Esophagus muscularis mucosa (tissue), 4 donors: ENCODE data around the gene ATPAF2. TPM values are rescaled to one million over a fixed set of nuclear protein-coding genes. Genes with fewer than 3 reads are reported as not detected.

ENCODE experiments used
- DNase-seq: peaks from one replicate; pipeline ENCODE4 v3.0.0-alpha.2; 2017; ENCODE audit errors: extremely low spot score
- H3K27ac ChIP-seq, 4 donors: fragments of 200-600 bp; sonication (generic); replicated peaks in 1 of 4; 1 replicate in 3 of 4; 2 replicates in 1 of 4; pipeline ENCODE4 v1.5.1; 2016 to 2019; ENCODE audit warnings: mild to moderate bottlenecking in 1 of 4
- H3K27me3 ChIP-seq, 4 donors: fragments of 200-600 bp; sonication (generic); one replicate each; pipeline versions ENCODE4 v1.5.1 to v1.6.0; 2016 to 2019
- H3K36me3 ChIP-seq, 4 donors: fragments of 200-600 bp; sonication (generic); one replicate each; pipeline ENCODE4 v1.5.1; 2016 to 2019
- H3K4me1 ChIP-seq, 4 donors: fragments of 200-600 bp; sonication (generic); one replicate each; pipeline ENCODE4 v1.5.1; 2016 to 2019
- H3K4me3 ChIP-seq, 4 donors: fragments of 200-600 bp; sonication (generic); 1 replicate in 2 of 4; 2 replicates in 2 of 4; pipeline ENCODE4 v1.5.1; 2016 to 2019; ENCODE audit warnings: mild to moderate bottlenecking in 4 of 4, moderate library complexity in 1 of 4
- H3K9me3 ChIP-seq, 4 donors: fragments of 200-600 bp; sonication (generic); 1 replicate in 3 of 4; 2 replicates in 1 of 4; pipeline ENCODE4 v1.5.1; 2016 to 2019
- EP300 ChIP-seq: sonication (generic); formaldehyde crosslinking; IDR thresholded peaks from one replicate; pipeline ENCODE4 v1.6.1; 2017; ENCODE audit warnings: antibody characterized with exemption
- POLR2A ChIP-seq: fragments of 450-650 bp; IDR thresholded peaks from one replicate; pipeline ENCODE4 v1.6.1; 2017; ENCODE audit warnings: antibody characterized with exemption, moderate library complexity, mild to moderate bottlenecking, low read depth
- POLR2AphosphoS5 ChIP-seq, 2 donors: sonication (generic); formaldehyde crosslinking; IDR thresholded peaks; one replicate each; pipeline ENCODE4 v1.6.1; 2017; ENCODE audit warnings: antibody characterized with exemption in 2 of 2
- WGBS: methylation state at CpG from one replicate; pipeline ENCODE4 v1.1.5; 2018; 5-methylcytosine and 5-hydroxymethylcytosine counted together
- intact Hi-C: fragments of 100-400 bp; cut with DNase I; formaldehyde crosslinking; loops from one replicate; pipeline ENCODE4 v1.15.1; 2023
- total RNA-seq, 4 donors: library from RNA; depleted of rRNA; stranded (reverse); fragments of >200 nt; gene quantifications; one replicate each; pipeline versions ENCODE4 v1.1.0 to v1.2.1, GENCODE V29; 2016
- TF ChIP-seq, protein P1 (sequence below), 3 experiments: fragments of 200-600 bp in 2 of 3; fragments of 450-650 bp in 1 of 3; sonication (generic) in 2 of 3; IDR thresholded peaks; one replicate each; pipeline ENCODE4 v1.5.1; 2017 to 2019; ENCODE audit warnings: antibody characterized with exemption in 3 of 3, mild to moderate bottlenecking in 2 of 3, moderate library complexity in 1 of 3

ATPAF2 gene
- total RNA-seq, 4 donors from 2014 or later: 10.4 to 26.1 (median 12.3) TPM

DNA sequence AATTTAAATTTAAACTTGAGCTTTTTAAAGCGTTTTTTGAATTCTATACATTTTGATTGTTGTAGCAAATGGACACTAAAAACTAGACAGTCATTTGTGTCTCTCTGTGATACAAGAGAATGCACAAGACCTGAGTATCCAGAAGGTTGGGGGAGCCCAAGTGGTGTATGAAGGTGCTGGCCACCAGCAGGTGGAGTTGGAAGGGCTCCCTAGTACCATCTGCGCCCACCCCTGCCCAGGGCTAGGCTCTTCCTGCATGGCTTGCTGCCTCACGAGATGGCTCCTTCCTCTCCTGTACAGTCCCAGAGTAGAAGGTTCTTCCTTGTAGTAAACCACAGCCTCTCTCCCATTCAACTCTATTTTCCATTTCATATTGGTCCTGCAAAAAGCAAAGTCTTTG lies 17.2 kb upstream of the ATPAF2 start:
- TF ChIP-seq, protein P1, sequence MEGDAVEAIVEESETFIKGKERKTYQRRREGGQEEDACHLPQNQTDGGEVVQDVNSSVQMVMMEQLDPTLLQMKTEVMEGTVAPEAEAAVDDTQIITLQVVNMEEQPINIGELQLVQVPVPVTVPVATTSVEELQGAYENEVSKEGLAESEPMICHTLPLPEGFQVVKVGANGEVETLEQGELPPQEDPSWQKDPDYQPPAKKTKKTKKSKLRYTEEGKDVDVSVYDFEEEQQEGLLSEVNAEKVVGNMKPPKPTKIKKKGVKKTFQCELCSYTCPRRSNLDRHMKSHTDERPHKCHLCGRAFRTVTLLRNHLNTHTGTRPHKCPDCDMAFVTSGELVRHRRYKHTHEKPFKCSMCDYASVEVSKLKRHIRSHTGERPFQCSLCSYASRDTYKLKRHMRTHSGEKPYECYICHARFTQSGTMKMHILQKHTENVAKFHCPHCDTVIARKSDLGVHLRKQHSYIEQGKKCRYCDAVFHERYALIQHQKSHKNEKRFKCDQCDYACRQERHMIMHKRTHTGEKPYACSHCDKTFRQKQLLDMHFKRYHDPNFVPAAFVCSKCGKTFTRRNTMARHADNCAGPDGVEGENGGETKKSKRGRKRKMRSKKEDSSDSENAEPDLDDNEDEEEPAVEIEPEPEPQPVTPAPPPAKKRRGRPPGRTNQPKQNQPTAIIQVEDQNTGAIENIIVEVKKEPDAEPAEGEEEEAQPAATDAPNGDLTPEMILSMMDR (IDR thresholded peaks at IDR 0.05): no peak
- TF ChIP-seq EP300 (no peak), POLR2A (no peak), POLR2AphosphoS5 (IDR thresholded peaks at IDR 0.05) (no peak)
- Histone ChIP-seq H3K4me1 (no peaks in the 10 kb centered on the region), H3K36me3 (peaks cover 41 to 88% (median 72%) of the 10 kb centered on the region in 4 donors), H3K4me3 (no peak overlapping the region), H3K27ac (no peak overlapping the region), H3K9me3 (no peaks in the 10 kb centered on the region), H3K27me3 (no peaks in the 10 kb centered on the region)
- intact Hi-C loops: no loop called here
- DNase-seq: no peak
- 84% methylated on average over 3 of the region's 3 CpGs for WGBS

DNA sequence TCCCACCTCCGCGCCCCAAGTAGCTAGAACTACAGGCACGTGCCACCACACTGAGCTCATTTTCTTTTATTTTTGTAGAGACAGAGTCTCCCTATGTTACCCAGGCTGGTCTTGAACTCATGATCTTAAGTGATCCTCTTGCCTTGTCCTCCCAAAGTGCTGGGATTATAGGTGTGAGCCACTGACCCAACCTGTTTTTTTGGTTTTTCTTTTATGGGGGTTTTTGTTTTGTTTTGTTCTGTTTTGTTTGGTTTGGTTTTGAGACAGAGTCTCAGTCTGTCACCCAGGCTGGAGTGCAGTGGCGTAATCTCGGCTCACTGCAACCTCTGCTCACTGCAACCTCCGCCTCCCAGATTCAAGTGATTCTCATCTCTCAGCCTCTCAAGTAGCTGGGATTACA lies 16.6 kb upstream of the ATPAF2 start:
- intact Hi-C loops: no loop called here
- no peak for DNase-seq
- Histone ChIP-seq H3K9me3 (no peaks in the 10 kb centered on the region), H3K36me3 (peaks cover 39 to 83% (median 65%) of the 10 kb centered on the region in 4 donors), H3K4me3 (no peak overlapping the region), H3K27ac (no peak overlapping the region), H3K4me1 (no peaks in the 10 kb centered on the region), H3K27me3 (no peaks in the 10 kb centered on the region)
- TF ChIP-seq EP300 (no peak), POLR2AphosphoS5 (IDR thresholded peaks at IDR 0.05) (no peak), POLR2A (no peak)
- TF ChIP-seq, protein P1 (IDR thresholded peaks at IDR 0.05): no peak
- WGBS: 90% methylated on average over 6 of the region's 6 CpGs

DNA sequence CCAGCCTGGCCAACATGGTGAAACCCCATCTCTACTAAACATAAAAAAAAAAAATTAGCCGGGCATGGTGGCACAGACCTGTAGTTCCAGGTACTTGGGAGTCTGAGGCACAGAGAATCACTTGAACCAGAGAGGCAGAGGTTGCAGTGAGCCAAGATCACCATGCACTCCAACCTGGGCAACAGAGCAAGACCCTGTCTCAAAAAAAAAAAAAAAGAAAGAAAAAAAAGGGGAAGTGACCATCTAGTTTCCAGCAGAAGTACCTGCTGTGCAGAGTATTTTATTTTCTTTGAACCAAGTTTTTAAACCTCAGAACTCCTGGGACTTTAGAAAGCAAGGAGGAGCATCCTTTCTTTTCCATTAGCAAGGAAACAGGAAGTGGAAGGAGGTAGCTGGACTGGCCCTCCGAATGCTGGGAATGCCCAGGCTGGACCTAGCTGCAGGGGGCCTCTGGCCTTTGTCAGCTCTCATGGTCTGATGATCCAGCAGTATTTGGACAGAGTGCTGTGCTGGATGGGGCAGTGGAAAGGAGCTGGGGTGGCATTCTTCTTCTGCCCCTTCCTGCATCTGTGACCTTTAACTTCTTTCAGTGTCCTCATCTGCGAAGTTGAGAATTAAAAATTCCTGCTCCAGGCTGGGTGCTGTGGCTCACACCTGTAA lies 6.9 kb upstream of the ATPAF2 start:
- WGBS: 83% methylated on average over 3 of the region's 3 CpGs
- Histone ChIP-seq H3K4me3 (no peak overlapping the region), H3K9me3 (no peaks in the 10 kb centered on the region), H3K36me3 (peaks cover 11 to 53% (median 34%) of the 10 kb centered on the region in 4 donors), H3K27me3 (no peaks in the 10 kb centered on the region), H3K27ac (no peak overlapping the region), H3K4me1 (peaks cover 8 to 22% (median 16%) of the 10 kb centered on the region in 4 donors)
- DNase-seq: no peak
- intact Hi-C loops: no loop called here
- no peak for TF ChIP-seq POLR2AphosphoS5 (IDR thresholded peaks at IDR 0.05)
- TF ChIP-seq POLR2A: no peak
- TF ChIP-seq, protein P1 (IDR thresholded peaks at IDR 0.05): no peak
- no peak for TF ChIP-seq EP300

DNA sequence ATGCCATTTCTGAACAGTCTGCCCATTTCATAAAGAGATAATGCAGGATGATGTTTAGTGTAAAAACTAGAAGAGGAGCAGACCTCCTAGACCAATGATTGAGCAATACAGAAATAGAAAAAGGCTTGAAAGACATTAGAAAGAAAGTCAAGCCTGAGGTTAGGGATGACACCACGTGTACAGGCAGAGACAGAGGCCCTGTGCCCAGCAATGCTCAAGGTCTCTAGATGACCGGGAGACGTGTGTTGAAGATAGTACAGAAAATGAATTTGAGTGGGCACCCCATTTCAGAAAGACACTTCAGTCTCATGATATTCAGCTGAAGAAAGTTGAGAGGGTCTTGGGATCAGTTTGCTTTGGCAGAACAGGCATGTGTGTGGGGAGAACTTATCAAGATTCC lies 5.6 kb upstream of the ATPAF2 start:
- whole genome bisulfite sequencing: 85% methylated on average over 3 of the region's 3 CpGs
- no peak overlapping the region for H3K27ac ChIP-seq
- H3K4me1 ChIP-seq: peaks cover 17 to 33% (median 26%) of the 10 kb centered on the region in 4 donors
- intact Hi-C loops: no loop called here
- H3K9me3 ChIP-seq: no peaks in the 10 kb centered on the region
- H3K4me3 ChIP-seq: no peak overlapping the region
- peaks cover 11 to 41% (median 31%) of the 10 kb centered on the region in 4 donors for H3K36me3 ChIP-seq
- H3K27me3 ChIP-seq: no peaks in the 10 kb centered on the region
- TF ChIP-seq EP300 (no peak), POLR2AphosphoS5 (IDR thresholded peaks at IDR 0.05) (no peak), POLR2A (no peak)
- TF ChIP-seq, protein P1 (IDR thresholded peaks at IDR 0.05): no peak
- DNase-seq: no peak

DNA sequence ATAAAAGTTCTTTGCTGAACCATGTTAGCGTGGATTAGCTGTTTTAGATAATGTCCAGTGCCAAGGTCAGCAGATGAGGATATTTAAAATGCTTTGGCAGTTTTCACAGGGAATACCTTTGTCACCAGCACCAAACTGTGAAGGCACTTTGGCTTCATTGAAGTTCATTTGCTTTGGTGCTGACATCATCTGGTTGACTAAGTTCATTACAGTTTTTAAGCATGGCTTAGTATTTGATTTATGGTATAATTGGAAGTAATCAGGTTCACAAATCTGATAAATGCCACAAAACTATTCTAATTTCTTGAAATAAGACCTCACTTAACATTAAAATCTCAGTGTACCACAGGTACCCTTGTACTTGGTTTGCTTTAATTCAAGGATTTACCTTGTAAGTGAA lies 4.5 kb upstream of the ATPAF2 start:
- Histone ChIP-seq H3K4me3 (no peak overlapping the region), H3K27me3 (no peaks in the 10 kb centered on the region), H3K9me3 (no peaks in the 10 kb centered on the region), H3K36me3 (peaks cover 11 to 34% (median 31%) of the 10 kb centered on the region in 4 donors), H3K27ac (no peak overlapping the region), H3K4me1 (peaks cover 17 to 36% (median 28%) of the 10 kb centered on the region in 4 donors)
- TF ChIP-seq POLR2A: no peak
- TF ChIP-seq, protein P1 (IDR thresholded peaks at IDR 0.05): peak in 1 of 3 experiments; percentile 23
- WGBS: 64% methylated on average over 1 of the region's 1 CpG
- no peak for DNase-seq
- intact Hi-C loops: no loop called here
